Activated CD4-positive, alpha-beta T cell treated with anti-CD3 and anti-CD28 coated beads for 4 hours (primary cell): ENCODE data around the gene CAPN13.

Experiments
- DNase-seq, 2 donors: peaks; one replicate each; pipeline ENCODE4 v3.0.0-alpha.2; 2020

CAPN13 gene

DNA sequence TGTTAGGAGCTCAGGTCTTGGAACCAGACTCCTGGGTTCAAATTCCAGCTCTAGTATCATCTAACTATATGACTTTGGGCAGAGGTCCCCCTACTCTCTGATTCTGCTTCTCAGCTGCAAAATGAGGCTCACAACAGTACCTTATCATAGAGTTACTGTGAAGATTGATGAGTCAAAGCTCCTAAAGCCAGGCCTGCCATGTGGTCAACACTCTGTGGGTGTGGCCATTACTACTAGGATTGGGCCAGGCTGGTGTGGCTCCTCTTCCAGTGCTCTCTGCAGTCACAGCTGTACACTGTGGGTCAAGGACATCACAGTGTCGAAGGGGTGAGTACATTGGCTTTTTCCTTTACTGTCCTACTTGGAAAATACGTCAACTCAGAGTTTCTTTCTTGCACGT is 22.6 kb downstream of the CAPN13 start:
- no peak for DNase-seq

DNA sequence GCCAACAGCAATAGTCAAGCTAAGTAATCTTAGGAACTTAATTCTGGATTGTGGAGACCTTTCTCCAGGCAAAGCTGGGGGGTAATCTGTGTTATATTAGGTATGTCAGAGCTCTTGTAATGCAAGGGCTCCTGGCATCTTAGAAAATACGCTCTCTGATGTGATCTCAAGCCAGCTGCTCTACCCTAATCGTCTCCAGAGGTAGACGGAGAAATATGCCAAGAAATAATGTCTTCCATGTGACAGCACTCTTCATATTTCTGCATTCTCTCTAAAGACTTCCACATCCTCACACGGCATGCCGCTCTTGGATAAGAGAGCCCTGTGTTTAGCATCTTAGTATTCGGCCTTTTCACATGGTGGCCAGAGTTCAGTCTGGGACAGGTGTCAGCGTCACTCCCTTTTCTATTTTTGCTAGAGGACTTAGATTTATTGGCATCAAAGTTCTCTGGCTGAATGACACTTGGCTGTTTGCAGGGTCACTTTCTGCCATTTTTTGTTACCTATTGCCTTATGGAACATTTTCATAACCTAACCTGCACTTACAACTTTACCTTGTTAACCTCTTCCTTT is 25.2 kb downstream of the CAPN13 start:
- no peak for DNase-seq

DNA sequence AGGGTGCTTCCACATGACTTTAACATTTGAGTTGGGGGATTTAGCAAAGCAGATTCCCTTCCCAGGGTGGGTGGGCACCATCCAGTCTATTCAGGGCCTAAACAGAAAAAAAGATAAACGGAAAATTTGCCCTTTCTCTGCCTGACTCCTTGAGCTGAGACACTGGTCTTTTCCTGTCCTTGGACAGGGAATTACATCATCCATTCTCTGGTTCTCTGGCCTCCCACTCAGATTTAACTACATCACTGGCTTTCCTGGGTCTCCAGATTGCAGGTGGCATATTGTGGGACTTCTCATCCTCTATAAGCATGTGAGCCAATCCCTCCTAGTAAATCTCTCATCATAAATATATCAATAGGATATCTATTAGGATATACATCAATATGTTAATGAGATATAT is 25.8 kb downstream of the CAPN13 start:
- DNase-seq: no peak

DNA sequence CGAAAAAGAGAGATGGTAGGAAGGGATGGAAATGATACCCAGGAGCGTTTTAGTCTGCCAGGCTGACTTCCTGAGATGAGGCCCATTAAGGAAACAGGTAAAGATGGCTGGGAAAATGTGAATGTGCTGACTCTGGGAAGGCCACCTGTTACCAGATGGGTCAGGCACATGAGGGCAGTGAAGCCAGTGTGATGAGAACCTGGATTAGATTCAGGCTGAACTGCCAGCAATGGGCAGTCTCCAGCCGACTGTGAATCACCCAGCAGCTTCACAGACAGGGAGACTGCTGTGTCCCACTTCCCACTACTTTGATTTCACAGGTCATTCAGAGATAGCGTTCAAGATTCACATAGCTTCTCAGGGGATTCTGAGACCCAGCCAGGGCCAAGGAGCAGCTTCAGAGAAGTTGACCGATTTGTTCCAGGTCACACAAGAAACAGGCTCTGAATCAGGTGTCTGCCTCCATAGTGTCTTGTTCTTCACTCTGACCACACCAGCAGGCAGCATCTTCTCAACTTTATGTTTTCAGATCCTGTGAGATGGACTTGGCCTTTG is 26.4 kb downstream of the CAPN13 start:
- DNase-seq: no peak

DNA sequence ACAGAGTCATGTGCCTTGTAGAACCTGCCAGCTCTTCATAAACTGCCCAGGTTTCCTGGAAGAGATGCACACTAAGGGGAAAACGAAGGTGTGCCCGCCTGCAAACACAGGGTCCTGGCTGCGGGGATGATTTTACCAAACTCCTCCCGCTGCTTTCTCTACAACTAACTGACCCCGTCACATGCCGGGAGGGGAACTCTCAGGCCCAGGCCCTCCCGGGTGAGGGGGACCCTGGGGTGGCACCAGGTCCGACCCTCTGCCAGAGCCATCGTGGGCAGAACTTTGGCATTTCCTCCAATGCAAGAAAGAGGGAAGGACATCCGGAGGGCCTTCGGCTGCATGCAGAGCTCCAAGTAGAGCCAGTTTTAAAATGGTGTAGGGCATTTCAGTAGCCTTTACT is 28.6 kb downstream of the CAPN13 start:
- no peak for DNase-seq

DNA sequence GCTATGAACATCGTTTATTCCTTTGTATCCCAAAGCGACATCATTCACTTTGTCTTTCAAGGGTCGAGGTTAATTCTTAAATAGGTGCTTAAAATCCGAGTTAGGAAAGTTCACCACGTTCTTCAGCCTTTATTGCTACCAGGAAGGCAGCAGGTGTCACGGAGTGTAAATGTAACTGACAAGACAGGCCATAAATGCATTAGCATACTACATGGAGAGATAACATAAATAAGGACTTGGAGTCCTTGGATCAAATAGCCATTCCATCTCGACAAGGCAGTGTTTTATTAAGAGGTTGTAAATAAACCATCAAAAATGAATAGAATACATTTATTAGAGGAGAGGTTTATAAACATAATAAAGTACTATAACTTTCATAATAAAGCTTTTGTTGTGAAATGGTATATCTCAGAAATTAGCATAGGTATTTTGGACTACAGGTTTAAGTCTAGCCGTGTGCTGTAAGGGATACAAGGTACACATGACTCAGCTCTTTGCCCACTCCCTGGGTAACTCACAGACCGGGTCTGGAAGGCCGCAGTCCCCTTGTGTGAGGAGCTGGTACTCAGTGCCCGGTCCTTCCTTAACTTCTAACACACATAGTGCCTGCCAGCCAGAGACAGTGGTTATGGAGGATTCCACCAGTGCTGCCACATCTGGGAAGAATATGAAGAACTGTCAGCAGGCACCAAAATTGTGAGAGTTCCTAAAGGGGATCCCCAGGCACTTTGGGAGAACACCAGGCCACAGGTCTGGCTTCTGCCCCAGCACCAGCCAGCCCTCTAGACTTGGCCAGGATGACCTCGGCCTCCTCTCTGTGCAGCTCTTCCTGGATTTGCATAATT is 29.4 kb downstream of the CAPN13 start:
- no peak for DNase-seq

DNA sequence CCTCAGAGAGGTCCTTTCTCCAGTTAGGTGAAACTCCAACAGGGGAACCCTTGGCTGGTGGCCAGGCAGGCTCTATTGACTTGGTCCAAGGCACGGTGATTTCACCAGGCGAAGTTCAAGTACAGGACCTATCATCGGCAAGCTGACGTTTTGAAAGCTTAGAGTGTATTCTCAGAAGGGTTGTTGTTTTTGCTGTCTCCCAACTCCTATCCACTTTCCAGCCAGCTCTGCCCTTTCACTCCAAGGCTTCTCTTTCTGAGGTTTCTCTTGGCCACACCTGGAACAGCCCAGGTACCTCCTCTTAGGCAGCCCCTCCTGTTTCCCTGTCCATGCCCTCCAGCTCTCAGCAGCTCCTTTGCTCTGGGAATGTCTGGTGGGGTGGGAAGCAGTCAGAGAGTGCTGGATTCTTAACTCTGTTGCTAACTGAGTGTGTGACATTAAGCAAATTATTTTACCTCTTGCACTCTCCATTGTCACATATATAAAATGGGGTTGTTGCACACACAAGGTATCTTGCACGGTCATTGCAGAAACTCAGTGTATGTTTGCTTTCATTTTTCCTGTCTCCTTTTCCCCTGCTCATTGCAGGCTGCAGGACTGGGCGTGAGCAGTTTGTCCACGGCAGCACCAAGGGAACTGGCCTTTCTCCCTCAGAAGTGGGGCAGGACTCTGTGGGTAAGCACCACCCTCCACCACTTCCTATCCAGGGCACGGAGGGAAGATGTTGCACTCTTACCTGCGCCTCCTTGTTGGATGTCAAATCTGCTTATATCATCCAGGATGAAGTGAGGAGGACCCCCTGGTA is 30.2 kb downstream of the CAPN13 start:
- no peak for DNase-seq

DNA sequence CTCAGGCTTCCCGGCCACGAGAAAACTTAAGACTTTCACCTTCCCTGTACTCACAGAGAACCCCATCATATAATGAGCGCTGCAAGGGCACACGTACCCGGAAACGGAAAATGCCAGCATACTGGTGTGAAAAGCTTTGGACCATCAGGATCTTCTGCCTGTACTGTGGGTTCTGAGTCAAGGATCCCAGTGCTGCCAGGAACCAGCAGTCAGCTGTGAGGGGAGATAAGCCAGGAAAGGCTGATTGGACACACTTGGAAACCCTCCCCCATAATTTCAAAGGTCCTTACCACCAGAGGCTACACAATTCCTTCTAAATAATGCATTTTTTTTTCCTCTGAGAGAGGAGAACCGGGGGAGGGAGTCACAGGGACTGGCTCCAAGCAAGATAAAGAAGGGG is 31.4 kb downstream of the CAPN13 start:
- no peak for DNase-seq

DNA sequence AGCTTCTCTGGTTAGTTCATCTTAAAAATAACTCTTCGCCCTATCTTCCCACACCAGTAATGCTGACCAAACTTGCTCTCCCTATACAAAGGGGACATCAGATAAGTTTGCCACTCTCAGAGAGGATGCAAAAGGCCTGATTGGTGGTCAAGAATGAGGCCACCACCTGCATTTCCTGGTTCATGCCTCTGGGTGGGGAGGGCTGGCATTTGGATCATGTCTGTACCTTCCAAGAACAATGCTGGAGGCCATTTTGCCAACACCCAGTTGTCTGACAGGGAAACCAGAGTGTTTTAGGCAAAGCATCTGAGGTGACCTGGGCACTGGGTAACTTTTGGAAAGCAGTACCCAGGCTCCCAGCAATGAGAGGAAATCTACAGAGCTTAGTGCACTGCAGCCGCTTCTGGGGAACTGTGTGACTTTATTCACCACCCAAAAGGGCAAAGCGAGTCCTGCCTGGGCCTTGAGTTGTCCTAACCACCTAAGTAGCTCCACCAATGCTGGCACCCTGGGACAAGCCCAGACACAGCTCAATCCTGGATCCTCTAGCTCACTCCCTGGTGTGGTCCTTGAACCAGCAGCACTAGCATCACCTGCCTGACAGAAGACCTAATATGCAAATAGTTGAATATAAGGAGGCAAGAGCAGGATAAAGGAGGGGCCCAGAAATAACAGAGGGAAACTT is 35.1 kb downstream of the CAPN13 start:
- DNase-seq: no peak

DNA sequence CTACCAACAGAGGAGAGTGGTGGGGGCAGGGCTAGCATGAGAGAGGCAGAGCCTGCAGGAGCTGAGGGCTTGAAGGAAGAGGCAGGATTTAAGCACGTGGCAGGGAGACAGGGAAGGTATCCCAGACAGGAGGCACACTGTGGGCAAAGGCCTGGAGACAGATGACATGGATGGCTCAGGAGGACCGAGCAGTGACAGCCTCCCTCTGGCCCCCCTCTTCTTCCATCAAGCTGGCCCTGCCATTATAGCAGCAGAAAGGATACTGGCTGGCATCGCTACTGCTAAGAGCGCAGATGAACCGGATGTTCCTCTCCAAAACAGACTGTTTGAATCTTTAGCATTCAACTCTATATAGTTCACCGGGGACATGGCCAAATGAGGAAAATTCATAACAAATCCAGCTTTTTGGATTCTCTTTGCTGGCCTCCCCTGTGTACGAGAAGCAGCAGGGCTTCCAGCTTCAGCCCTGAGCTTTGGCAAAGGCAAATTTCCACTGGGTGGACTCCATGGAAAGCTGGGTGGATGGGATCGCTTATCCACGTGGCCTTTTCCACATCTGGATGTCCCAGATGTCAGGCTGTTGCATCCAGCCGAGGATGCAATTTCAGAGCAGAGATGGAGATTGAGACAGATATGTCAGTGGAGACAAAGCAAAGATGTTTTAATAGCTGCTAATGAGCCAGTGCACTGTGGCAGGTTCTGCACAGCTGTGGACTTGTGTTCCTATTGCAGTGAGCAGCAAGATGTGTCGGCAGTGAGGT is 36.2 kb downstream of the CAPN13 start:
- no peak for DNase-seq

DNA sequence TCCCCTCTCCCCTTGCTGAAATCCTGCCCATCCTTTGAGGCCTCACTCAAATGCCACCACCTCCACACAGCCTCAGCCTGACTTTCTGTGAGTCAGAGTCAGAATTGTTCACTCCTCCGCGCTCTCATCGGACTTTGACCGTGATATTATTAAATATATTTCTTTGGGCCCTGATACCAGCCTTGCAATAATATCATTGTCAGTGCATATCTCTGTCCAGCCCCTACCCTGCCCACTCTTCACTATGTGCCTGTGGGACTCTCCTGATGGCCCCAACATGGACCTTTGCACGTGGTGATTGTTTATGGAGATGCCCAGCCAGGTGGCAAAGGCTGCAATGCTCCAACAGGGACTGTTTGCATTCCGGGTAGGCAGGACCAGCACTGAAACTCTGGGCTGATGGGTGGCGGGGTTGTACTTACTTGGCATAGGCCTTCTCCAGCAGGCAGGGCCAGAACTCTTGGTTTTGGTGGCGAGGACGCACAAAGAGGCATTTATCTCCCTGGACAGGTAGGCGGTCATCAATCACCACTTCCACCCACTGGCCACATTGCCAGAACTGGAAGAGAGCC is 37.3 kb downstream of the CAPN13 start:
- no peak for DNase-seq

DNA sequence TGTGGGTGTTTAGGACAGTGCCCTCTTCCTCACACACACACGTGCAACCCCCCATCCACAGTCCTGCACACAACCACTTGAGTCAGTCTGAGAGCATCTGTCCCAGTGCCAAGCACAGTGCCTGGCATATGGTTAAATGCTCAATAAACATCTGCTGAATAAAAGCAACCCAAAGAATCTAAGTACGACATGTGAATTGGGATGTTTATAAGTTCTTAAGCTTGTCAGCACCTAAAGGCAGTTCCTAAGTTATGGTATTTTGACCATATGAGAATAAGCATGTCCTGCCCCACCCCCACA is 37.8 kb downstream of the CAPN13 start:
- DNase-seq: no peak

DNA sequence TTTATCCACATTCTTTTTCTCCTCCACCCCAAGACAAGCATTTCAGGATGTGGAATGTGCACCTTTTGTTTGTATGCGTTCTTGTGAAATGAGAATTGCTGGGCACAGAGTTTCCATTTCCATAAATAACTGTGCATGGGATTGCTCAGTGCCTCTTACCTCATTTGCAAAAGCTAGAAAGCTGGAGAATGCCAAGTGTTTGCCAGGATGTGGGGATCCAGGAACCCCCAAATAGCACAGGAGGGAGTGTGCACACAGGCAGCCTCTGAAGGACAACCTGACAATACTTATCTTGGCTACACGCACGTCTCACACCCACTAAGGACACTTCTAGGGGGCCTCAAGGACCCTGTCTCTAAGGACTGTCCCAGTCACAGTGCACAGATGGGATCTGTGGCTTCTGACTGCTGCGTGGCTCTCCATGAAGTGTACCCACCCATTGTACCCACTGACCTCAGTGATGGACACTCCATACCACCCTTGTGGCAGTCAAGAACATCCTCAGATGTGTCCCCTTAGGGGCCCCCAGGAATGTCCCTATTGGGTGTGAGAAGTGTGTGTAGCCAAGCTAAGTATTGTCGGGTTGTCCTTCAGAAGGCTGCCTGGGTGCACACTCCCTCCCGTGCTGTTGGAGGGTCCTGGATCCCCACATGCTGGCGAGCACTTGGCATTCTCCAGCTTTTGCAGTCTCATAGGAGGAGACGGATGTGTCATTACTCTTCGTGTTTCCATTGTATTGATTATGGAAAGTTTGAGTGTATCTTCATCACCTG is 38.4 kb downstream of the CAPN13 start:
- DNase-seq: no peak

DNA sequence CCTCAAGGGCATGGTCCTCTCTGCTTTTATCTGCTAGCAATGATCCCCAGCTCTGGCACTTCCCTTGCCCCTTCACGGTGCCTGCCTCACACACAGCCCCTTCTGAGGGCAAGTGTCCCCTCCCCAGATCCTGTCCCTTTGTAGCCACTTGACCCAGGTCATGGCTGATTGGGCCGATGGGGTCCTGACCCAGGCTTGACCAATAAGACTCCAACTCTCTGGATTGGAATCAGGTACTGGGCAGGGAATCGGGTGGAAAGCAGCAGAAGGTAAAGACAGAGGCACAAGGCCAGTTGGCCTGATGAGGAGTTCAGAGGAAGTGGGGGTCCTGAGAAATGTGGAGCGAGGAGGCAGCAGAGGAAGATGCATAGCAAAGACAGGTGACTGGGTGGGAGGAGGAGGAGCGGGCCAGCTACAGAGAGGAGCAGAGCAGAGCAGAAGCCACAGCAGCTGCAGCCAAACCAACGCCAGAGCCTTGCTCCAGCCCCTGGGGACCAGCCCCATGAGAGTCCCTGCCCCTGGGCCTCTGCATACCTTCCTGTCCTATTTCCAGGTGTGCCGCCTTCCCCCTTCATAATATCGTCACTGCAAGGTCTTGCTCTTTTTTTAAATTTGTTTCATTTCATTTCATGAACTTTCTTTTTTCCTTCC is 39.1 kb downstream of the CAPN13 start:
- DNase-seq: no peak

DNA sequence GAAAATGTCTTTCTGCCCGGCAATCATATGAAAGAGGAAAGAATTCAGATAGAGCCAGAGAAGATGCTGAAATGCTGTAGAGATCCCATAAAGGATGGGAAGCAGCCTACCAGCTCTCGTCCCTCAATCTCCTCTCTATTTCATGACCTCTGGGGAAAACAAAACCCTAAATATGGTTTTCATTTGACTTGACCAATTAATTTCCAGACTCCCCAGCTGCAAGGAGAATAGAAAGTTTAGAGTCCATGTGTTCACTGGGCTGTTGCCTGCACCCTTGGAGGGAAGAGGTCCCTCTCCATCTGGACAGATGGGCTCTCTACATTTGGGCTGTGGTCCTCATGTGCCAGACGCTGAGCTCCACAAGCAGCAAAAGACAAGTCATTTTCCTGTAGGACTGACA is 40.6 kb downstream of the CAPN13 start:
- DNase-seq: no peak

DNA sequence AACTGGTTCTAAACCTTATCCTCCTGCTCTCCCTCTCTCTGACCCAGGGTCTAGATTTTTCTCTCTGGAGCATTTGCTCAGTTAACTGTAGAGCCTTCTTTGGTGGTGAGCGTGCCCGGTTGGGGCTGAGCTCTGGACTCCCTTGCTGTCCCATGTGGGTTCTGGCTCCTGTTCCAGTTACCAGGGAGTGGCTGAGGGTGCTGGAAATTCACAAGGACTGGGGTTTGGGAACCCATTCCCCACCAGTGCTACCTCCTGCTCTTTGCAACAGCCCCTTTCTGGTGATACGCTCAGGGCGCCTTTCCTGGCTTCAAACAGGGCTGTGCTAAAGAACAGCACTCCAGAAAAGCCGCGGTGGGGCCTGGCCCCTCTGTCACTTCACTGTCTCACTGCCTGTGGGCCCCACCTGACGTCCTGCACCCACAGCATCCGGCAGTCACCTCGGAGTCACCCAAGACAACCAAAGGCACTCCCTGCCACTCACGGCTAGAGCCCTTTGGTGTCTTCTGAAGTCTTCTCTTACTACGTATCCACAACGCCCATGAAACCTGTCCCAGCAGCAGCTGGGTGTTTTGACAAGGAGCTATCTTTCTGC is 41.3 kb downstream of the CAPN13 start:
- no peak for DNase-seq

DNA sequence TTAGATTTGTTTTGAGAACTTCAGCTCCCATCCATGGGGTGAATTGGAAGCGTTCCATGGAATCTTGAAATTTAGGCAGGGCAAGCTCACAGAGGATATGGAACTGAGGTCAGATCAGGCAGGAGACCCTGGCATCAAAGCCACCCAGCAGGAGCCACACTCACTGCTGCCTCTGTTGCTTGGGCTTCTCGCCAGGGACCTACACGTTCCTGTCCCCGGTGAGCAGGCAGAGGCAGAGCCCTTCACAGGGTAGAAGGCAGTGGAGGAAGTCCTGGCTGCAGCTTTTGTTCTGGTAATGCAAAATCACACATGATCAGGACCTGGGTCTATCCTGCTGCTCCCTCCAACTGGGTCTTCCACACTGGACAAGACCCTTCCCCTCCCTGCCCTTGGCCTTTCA is 42.1 kb downstream of the CAPN13 start:
- no peak for DNase-seq

DNA sequence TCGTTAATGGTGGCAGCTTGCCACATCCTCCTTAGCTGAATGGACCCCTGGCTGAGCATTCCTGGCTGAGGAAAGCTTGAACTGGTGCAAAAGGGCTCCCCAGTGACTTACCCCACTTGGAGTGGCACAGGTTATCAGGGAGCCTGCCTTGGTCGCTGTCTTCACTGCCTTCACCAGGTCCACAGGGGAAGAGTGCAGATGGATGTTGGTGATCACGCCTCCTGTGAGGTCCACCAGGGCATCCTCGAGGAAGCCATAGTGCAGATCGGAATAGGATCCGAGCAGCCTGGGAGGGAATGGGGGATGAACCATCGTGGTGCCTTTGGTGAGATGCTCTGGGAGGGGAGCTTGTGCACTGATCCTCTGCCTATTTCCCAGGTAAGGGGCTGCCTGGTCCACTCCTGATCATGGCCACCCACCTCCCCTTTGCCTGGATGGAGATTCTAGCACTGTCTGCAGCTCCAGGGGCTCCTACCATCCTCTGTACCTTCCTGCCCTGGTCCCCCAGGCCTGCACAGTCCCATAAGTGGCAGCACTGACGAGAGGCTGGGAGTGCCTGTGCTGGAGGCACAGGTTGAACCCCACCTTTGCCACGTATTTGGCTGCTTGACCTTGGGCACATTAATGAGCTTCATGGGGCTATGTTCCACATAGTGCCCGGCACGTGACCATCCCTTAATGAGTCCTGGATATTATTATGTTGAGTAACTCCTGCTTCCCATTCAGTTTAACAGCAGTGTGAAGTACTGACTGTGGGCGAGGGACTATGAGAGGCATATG is 43.0 kb downstream of the CAPN13 start:
- no peak for DNase-seq

DNA sequence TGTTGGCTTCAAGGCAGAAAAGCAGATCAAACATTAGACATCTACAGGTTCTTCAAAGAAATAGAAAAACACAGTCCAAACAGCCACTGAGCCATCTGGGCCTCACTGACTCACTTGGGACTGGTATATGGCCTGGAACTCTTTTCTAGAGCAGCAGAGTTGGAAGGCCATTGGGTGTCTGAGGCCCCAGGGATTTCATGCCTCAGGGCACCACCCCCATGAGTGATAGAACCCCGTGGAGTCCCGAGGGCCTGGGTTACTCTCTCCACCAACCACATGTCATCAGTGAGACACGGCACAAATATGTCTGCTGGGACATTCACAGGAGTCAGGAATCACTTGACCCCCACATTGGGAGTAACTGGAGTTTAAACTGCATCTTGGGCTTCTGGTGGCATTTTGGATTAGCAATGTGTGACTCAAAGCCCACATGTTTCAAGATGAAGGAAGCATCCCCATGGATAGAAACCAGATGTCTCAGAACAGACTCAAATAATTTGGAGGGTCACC is 44.0 kb downstream of the CAPN13 start:
- DNase-seq: no peak
